ENCODE results near the gene CNTN5.
"Not testable (repeated sequence)": the region's sequence is repeated elsewhere in the genome, so short reads cannot be mapped to it uniquely, and the experiment has no call there.

Gene CNTN5

GRCh38 chr11:100257238-100257803 lies 1236.6 kb downstream of the CNTN5 start:
- not testable (repeated sequence) for DNase-seq

GRCh38 chr11:100269516-100269915 lies 1248.8 kb downstream of the CNTN5 start:
- no peak for DNase-seq

DNA sequence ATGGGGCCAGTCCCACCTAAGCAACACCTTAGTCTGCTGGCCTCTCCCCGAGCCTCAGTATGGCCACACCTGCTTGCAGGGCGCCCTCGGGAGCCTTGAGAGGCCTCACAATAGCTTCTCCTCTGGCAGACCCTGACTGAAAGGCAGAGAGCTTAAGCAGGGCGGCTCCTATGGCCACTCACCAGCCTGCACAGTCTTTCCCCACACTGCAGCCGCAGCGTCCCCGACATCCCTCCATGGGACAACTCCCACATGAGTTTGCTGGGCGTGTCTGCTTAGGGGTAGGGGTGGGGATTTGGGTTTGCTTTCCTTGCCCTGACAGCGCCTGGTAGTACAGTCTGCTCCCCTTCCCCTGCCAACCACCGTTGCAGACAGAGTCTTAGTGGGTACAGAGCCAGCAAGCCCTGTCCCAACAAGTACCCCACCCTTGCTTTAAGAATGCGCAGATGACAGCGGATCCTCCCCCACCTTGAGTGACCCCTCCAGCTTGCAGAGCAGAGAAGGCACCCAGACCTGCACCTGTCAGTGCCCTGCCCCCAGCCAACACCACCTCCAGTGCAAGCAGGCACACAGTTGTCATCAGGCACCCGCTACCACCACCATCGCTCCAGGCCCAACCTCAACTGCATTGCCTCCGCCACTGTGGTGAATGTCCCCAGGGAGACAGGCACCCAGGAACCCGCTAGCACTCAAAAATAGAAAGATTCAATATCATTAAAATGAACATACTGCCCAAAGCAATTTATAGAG lies 1252.5 kb downstream of the CNTN5 start:
- no peak for DNase-seq

- not testable (repeated sequence) for DNase-seq
Measured at GRCh38 chr11:100274466-100274865, 1253.7 kb downstream of the CNTN5 start.

GRCh38 chr11:100294748-100295147 lies 1274.0 kb downstream of the CNTN5 start:
- DNase-seq, result no peak

DNA sequence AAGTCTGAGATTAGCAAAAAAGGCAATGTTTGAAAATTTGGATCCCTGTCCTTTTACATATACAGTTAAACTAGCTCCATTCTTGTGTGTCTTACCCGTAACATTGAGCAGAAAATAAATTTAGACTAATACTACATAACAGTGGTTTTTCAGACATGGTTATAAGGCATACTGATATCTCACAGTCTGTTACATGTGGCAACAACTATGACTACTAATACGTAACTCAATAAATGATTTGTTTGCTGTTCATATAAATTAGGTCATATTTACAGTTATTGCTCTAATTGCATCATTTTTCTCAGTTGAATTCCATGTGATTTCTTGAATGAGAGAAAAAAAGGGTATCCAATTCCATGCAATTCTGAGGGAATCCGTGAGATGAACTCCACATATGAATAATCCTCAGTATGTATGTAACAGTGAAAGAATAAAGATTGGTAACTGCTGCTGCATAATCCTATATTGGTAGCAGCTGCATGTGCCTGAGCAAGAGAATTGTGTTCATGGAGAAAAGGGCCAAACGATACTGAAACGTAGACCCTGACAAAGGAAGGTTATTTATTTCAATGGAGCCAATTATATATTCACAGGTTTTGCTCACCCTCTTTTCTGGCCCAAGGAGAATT lies 1275.4 kb downstream of the CNTN5 start:
- no peak for DNase-seq

GRCh38 chr11:100297516-100297915 lies 1276.8 kb downstream of the CNTN5 start:
- DNase-seq, result no peak

DNA sequence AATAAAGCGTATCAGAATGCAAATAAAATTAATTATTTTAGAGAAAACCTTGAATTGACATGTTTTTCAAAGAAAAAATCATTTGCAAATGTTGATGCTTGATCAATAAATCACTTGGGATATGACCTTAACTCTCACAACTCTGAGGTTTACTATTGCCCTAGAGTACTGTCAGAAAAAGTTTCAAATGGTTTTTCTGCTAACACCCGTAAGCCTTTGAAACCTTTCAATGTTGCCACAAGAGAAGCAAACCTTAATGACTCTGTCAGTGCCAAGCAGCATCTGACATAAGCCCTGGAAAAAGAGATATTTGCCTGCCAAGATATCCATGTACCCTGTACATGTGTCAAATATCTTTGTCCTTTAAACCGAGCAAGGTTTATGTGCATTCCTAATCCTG lies 1282.1 kb downstream of the CNTN5 start:
- no peak for DNase-seq

- DNase-seq, result no peak
Measured at GRCh38 chr11:100303897-100304296, 1283.1 kb downstream of the CNTN5 start.

GRCh38 chr11:100308202-100308601 lies 1287.5 kb downstream of the CNTN5 start:
- no peak for DNase-seq

GRCh38 chr11:100315946-100316345 lies 1295.2 kb downstream of the CNTN5 start:
- DNase-seq, result no peak

- DNase-seq, result no peak
Measured at GRCh38 chr11:100316952-100317351, 1296.2 kb downstream of the CNTN5 start.

GRCh38 chr11:100319691-100320090 lies 1298.9 kb downstream of the CNTN5 start:
- DNase-seq, result no peak

DNA sequence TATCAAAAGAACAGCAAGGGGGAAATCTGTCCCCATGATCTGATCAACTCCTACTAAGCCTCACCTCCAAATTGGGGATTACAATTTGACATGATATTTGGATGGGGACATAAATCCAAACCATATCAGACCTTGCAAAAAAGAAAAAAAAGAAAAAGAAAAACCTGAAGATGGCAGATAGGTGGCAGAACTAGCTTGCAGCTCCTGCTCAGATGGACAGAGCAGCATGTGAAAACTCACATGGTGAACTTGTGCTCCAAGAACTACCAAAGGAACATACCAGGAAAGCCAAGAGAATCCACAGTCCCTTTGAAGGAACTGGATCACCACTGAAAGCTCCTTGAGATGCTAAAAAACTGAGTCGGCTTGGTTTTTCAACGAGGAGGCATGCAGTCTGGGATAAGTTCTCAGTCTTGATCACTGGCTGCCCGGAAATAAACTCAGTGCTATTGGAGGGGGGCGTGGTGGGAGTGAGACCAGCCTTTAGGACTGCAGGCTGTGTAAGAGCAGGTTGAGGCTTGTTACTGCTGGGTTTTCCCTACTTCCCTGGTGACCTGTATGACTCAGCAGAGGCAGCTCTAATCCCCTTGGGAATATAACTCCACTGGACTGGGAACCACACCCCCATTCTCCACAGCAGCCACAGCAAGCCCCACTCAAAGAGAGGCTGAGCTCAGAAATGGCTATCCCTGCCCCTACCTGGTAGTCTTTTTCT lies 1308.0 kb downstream of the CNTN5 start:
- no peak for DNase-seq

DNA sequence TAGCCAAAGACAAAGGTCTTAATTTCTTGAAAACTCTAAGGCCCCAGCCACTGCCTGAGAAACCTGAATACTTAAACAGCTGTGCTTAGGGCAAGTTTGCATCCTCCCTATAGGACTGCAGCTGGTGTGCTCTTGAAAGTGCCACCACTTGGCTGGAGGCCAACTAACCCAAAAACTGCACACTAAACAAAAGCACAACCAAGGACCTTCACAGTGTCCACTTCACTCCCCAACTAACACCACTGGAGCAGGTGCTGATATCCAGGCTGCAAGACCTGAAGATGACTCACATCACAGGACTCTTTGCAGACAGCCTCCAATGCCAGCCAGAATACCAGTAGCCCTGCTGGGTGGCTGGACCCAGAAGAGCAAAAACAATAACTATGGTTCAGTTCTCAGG lies 1308.6 kb downstream of the CNTN5 start:
- DNase-seq, result no peak

DNA sequence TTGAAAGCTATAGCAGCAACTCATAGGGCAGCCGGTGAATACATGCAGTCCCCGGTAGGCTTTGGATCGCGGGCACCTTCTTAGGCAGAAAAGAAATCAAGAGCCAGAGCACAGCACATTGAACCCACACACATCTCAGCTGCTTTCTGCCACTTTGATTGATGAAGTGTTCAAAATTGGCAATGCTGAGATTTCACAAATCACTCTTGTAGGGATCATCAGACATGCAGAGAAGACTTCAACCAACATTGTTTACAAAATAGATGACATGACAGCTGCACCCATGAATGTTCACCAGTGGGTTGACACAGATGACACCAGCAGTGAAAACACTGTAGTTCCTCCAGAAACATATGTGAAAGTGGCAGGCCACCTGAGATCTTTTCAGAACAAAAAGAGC lies 1316.1 kb downstream of the CNTN5 start:
- no peak for DNase-seq

DNA sequence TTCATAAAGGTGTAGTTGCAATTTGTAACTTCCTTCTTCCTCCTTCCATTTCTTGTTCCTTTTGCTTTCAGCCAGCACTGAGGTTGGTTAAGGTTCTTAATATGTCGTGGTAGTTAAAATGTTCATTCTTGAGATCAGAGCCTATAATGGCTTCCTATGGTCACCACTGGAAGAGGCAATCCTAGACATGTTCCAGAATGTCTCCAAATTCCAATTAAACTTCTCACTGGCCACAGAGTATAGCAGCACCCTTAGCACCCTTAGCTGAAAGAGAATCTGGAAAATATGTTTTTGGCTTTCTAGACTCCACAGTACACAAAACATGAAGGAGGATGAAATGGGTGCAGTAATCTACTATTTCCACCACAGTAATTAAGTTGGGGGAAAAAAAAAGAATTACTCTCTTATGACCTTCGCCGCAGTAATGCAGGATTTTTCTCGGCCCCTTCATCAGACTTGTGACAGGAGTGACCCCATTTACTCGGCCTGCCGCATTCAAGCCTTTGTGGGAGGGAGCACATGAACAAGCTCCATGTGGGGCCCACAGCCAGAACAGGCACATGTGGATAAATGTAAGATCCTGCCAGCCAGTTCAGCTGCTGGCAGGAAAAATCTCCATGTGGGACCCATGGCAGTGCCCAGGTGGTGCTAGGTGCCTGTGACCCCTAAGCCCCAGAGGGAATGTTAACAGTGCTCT lies 1317.5 kb downstream of the CNTN5 start:
- no peak for DNase-seq

- DNase-seq, result no peak
Measured at GRCh38 chr11:100340466-100341319, 1319.9 kb downstream of the CNTN5 start.

- DNase-seq, result no peak
Measured at GRCh38 chr11:100353083-100353482, 1332.3 kb downstream of the CNTN5 start.

DNA sequence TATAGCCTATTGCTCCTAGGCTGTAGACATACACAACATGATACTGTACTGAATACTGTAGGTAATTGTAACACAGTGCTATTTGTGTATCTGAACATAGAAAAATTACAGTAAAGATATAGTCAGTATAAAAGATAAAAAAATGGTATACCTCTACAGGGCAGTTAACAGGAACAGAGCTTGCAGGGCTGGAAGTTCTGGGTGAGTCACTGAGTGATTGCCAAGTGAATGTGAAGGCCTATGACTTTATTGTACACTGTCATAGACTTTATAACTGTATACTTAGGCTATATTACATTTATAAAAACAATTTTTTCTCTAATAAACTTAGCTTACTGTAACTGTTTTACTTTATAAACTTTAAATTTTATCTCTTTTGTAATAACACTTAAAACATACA lies 1334.0 kb downstream of the CNTN5 start:
- no peak for DNase-seq

- no peak for DNase-seq
Measured at GRCh38 chr11:100356035-100356434, 1335.3 kb downstream of the CNTN5 start.

- no peak for DNase-seq
Measured at GRCh38 chr11:100359281-100359680, 1338.5 kb downstream of the CNTN5 start.
